Endothelial cell of umbilical vein (primary cell): ENCODE measurements around the gene PLAGL2.

Experiments used
- CTCF ChIP-seq, 2 donors: IDR thresholded peaks; 1 replicate in 1 of 2; 2 replicates in 1 of 2; pipeline ENCODE4 v1.5.1; 2011; ENCODE audit warnings: low read length in 2 of 2, mild to moderate bottlenecking in 2 of 2, moderate library complexity in 2 of 2, control low read depth in 1 of 2, inconsistent platforms in 1 of 2, low read depth in 1 of 2; ENCODE audit not compliant: insufficient read depth in 1 of 2; ENCODE audit errors: extremely low read depth in 1 of 2
- EZH2 ChIP-seq: IDR thresholded peaks from 2 replicates; pipeline ENCODE4 v1.6.1; 2012; ENCODE audit warnings: borderline replicate concordance, low read depth, mild to moderate bottlenecking, moderate library complexity, low read length, inconsistent platforms; ENCODE audit not compliant: severe bottlenecking
- MYC ChIP-seq: IDR thresholded peaks from one replicate; pipeline ENCODE4 v1.6.1; 2011; ENCODE audit warnings: mild to moderate bottlenecking, low read depth, low read length

- no peak for TF ChIP-seq CTCF (IDR thresholded peaks at IDR 0.05; ENCODE audit: extremely low read depth in 1 of 2, insufficient read depth in 1 of 2, low read depth in 1 of 2, low read length in 2 of 2)
- TF ChIP-seq MYC = no peak
- no peak for TF ChIP-seq EZH2
These were observed 62.5 kb downstream of the PLAGL2 start for GRCh38 chr20:32144898-32145662.
